Stimulated activated CD4-positive, alpha-beta T cell treated with anti-CD3 and anti-CD28 coated beads, TNF-alpha, amount 100 ng/mL, for 24 hours (primary cell): ENCODE data around the gene IFNB1.

Source experiments
- DNase-seq, 3 experiments: peaks; one replicate each; pipeline ENCODE4 v3.0.0-alpha.2; 2020; ENCODE audit warnings: low read depth in 3 of 3

The IFNB1 gene

DNA sequence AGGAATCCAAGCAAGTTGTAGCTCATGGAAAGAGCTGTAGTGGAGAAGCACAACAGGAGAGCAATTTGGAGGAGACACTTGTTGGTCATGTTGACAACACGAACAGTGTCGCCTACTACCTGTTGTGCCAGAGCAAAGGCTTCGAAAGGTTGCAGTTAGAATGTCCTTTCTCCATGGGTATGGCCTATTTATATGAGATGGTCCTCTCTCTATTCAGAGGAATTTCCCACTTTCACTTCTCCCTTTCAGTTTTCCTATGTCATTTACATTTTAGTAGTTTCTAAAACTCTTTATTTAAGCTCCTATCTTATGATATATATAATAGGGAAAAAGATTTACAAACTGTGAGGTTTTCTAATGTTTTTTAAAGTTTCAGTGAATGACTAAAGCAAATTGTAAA is at the start of gene IFNB1:
Gene IFNB1 (minus strand): TSS at position 162 of the 400 bp plus-strand sequence. CDS start 73 bp downstream, at position 89.
- DNase-seq: no peak

DNA sequence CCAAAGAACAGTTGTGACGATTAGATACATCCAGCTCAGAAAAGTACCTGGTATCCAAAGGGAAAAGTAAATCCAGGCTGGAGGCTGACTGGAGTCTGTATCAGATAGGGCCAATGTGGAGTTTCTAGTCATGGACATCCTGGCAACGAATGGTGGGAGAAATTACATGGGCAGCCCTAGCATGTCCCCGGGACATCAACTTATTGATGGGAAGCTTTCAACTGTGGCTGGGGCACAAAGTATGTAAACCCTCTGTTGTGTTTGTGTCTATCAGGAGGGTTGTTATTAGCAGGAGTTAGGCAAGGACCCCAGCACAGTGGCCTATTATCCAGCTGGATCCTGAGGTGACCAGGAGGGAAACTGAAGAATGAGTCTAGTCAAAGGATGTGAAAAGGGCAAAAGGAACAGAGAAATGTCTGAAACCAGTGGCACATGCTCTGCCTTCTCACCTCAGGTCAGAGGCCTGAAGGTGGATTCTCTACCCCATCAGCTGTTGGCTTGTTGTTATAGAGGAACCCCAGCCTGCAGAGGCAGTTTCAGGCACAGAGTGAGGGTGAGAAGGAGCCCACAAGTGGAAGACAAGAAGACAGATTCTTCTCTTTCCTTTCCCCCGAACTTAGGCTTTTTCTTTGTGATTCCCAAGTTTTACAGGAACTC is 44.0 kb upstream of the IFNB1 start:
- DNase-seq: no peak

DNA sequence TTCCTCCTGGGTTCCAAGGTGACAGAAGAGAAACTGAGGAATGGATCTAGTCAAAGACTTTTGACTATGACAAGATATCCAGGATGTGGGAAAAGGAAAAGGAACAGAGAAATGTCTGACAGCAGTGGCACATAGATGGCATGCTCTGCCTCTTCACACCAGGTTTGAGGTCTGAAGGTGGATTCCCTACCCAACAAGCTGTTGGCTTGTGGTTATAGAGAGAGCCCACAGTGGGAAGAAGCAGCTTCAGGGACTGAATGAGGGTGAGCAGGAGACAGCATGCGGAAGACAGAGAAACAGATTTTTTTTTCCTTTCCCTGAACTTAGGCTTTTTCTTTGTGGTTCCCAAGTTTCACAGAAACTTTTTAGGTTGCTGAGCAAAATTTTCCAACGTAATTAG is 43.3 kb upstream of the IFNB1 start:
- no peak for DNase-seq

GRCh38 chr9:21119093-21119770 is 41.5 kb upstream of the IFNB1 start:
- no peak for DNase-seq

GRCh38 chr9:21114311-21114710 is 36.6 kb upstream of the IFNB1 start:
- DNase-seq: no peak

- peak in 1 of 3 experiments; percentile 9 for DNase-seq
Measured at GRCh38 chr9:21110708-21111576, 33.2 kb upstream of the IFNB1 start.

GRCh38 chr9:21104787-21105186 is 27.0 kb upstream of the IFNB1 start:
- DNase-seq: no peak

GRCh38 chr9:21102305-21102704 is 24.6 kb upstream of the IFNB1 start:
- DNase-seq: no peak

- no peak for DNase-seq
Measured at GRCh38 chr9:21097817-21098216, 20.1 kb upstream of the IFNB1 start.

DNA sequence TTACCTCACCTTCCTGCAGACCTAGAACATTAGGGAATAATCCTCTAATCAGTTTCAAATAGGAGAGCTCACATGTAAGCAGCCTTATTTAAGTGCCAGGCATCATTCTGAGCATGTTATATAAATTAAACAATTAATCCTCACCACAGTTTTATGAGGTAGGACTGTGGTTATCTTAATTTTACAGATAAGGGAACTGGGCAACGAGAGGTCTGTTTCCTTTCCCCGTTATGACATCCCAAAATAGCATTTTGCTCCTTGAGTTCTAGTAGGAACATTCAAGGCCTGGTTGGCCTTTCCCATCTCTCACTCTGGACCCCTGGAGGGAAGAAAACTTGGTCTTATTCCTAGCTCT is 19.1 kb upstream of the IFNB1 start:
- no peak for DNase-seq

GRCh38 chr9:21096172-21096900 is 18.6 kb upstream of the IFNB1 start:
- DNase-seq: peak; percentile 6 to 22 (median 8)

DNA sequence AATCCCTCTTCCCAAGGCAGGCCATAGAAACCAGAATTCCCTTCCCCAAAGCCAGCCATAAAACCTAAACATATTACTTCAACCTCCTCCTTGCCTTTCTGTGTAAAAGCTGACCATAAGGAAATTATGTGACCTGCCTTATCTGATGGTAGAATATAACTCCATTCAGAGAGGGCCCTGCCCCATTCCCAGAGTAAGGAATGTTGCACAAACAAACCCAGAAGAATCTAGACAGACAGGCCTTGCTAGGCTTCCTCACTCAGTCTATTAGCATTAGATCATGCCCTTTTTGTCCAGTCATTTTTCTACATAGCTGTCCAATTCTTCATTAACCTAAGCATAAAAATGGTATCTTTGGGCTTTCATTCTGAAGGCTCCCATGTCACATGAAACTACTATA is 17.8 kb upstream of the IFNB1 start:
- DNase-seq: no peak

- DNase-seq: no peak
Measured at GRCh38 chr9:21086538-21086937, 8.8 kb upstream of the IFNB1 start.

DNA sequence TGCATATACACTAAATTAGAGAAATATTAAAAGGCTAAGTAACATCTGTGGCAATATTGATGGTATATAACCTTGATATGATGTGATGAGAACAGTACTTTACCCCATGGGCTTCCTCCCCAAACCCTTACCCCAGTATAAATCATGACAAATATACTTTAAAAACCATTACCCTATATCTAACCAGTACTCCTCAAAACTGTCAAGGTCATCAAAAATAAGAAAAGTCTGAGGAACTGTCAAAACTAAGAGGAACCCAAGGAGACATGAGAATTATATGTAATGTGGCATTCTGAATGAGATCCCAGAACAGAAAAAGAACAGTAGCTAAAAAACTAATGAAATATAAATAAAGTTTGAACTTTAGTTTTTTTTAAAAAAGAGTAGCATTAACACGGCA is 7.3 kb upstream of the IFNB1 start:
- DNase-seq: no peak

GRCh38 chr9:21084242-21084850 is 6.6 kb upstream of the IFNB1 start:
- DNase-seq: no peak

DNA sequence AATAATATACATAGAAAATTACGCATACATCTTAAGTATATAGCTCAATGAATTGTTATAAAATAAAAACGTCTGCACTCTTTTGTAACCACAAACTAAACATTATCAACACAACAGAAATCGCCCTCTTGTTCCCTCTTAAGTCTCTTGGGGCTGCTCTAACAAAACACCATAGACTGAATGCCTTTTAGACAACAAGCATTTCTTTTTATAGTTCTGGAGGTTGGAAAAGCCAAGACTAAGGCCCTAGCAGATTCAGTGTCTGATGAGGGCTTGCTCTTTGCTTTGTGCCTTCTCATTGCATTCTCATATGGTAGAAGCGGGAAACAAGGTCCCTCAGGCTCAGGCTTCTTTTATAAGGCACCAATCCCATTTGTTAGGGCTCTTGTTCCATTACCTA is 4.9 kb upstream of the IFNB1 start:
- no peak for DNase-seq

DNA sequence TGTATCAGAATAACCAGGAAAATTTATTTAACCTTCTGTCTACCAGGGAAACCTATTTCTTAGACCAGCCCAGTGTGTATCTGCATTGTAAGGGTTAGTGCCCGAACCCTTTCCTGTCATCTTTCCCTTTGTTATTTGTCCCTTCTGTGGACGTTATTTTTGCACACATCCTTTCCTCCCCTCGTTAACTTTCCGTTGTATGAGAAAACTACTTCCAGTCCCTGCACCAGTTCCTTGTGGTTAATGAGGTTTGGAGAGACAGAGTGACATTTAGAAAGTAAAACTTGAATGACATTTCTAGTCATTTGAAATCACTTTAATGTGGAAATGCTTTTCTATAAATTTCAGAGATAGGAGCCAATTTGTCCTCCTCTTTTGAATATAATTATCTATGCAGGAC is 4.3 kb upstream of the IFNB1 start:
- DNase-seq: no peak

DNA sequence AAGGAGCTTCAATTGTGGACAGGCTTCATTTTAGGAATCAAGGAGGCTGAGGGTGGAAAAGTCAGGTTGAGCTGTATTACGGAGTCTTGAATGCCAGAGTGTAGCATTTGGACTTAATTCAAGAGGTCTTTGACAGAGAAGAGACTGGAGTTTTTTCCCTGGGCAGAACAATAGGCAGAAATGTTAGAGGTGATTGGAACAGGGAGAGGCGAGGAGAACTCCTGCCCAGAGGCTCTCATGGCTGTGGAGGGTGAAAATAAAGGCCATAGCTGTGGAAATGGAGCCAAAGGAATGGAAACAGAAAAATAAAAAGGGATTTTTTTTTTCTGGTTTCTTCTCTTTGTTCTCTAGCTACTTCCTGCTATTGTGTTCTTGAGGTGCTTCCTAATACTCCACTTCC is 3.7 kb upstream of the IFNB1 start:
- DNase-seq: no peak

- DNase-seq: no peak
Measured at GRCh38 chr9:21080793-21081192, 3.1 kb upstream of the IFNB1 start.

GRCh38 chr9:21078702-21079101 is 960 bp upstream of the IFNB1 start:
- no peak for DNase-seq

DNA sequence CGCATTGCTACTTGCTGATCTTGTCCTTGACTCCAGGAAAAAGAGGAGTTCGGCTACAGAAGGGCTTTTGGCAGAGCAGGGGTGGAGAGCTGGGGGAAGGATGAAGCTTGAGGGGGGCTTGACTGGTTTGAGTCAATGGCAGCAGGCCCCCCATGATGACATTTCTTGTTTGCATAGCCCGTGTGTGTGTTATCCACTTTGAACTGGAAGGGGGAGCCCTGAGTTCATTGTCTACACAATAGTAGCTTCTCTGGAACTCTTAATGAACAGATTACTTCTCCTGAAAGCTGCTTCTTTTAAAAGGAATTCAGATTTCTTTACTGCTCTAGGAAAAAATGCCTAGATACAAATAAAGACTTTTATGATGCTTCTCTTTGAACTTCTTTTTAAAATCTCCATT is 2.3 kb downstream of the IFNB1 start:
- no peak for DNase-seq

DNA sequence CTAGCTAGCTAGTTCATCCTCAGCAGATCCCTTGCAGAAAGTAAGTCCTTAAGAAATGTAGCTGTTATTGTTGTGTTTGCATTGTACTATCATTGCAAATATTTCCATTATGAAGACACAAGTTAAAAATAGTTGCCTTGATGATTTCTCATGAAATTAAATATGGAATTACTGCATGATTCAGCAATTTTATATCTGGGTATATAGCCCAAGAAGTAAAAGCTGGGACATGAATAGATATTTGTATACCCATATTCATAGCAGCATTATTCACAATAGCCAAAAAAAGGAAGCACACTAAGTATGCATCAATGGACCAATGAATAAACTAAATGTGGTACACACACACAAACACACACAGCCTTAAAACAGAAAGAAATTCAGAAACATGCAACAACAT is 6.8 kb downstream of the IFNB1 start:
- no peak for DNase-seq
